ENCODE results near the gene PLA2G5. TPM values are rescaled to one million over a fixed set of nuclear protein-coding genes. Genes with fewer than 3 reads are reported as not detected.

The PLA2G5 gene
- total RNA-seq, 1 experiment from 2014 or later, result not detected

DNA sequence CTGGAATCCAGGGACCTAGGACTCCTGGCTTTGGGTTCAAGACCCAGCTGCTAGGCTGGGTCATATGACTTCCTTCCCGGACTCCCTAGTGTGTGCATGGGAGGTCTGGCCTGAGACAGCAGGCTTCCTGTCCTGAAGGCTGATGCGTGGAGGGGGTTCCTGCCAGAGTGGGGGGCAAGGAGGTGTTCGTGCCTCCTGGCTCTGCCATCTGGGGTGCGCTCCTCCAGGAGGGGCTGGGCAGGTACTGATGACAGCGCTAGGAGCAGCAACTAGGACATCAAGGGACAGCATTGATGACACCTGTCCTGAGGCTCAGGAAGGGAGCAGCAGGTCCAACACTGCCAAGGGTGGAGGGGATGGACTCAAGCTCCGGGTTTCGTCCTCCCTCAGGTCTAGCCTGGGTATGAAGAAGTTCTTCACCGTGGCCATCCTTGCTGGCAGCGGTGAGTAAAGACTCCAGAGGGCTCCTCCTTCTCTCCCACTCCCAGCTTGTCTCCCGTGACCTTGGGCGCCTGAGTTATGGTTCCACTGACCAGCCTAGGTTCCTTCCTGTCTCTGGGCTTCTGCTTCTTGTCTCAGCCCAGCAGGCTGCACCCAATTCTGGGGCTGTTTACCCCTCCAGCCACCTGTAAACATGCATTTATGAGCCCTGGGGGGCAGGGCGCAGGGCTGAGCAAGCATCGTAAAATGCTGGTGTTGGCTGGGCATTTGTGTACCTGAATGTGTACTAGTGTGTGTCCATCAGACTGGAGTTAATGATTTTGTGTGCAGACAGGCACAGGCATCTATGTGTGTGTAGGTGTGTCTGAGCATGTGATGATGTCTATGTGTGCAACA is 70.0 kb downstream of the PLA2G5 start:
- Histone ChIP-seq H3F3A (ENCODE audit: insufficient read depth, low read depth) (peaks cover 7% of the 10 kb centered on the region; the same call in 1 of the 2 replicates), H3K4me2 (peak overlapping the region; percentile 36), H3K4me1 (replicated peaks; ENCODE audit: insufficient read depth) (peaks cover 50% of the 10 kb centered on the region), H3K9me2 (ENCODE audit: insufficient read depth) (no peaks in the 10 kb centered on the region), H3K27me3 (ENCODE audit: insufficient read depth, low read depth) (no peaks in the 10 kb centered on the region), H2AFZ (no peak overlapping the region), H3K36me3 (ENCODE audit: low read depth) (no peaks in the 10 kb centered on the region), H3K79me2 (ENCODE audit: low read depth) (no peaks in the 10 kb centered on the region), H3K27ac (no peak overlapping the region), H4K20me1 (ENCODE audit: insufficient read depth) (no peaks in the 10 kb centered on the region), H3K4me3 (no peak overlapping the region), H3K9me3 (ENCODE audit: insufficient read depth, low read depth) (no peaks in the 10 kb centered on the region)
- ChIA-PET CTCF (no interaction called here), POLR2A (ENCODE audit: unreplicated experiment) (no interaction called here)
- DNase-seq, result no peak
- BruUV-seq (replicated peaks), result no TSS peak
- TF ChIP-seq EZH2 (IDR thresholded peaks at IDR 0.05; ENCODE audit: low read depth), result no peak
- TF ChIP-seq, protein P1, sequence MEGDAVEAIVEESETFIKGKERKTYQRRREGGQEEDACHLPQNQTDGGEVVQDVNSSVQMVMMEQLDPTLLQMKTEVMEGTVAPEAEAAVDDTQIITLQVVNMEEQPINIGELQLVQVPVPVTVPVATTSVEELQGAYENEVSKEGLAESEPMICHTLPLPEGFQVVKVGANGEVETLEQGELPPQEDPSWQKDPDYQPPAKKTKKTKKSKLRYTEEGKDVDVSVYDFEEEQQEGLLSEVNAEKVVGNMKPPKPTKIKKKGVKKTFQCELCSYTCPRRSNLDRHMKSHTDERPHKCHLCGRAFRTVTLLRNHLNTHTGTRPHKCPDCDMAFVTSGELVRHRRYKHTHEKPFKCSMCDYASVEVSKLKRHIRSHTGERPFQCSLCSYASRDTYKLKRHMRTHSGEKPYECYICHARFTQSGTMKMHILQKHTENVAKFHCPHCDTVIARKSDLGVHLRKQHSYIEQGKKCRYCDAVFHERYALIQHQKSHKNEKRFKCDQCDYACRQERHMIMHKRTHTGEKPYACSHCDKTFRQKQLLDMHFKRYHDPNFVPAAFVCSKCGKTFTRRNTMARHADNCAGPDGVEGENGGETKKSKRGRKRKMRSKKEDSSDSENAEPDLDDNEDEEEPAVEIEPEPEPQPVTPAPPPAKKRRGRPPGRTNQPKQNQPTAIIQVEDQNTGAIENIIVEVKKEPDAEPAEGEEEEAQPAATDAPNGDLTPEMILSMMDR (conservative IDR thresholded peaks at IDR 0.05), result no peak
- intact Hi-C loops (cut with micrococcal nuclease; ENCODE audit: unreplicated experiment), result loop anchor here (5.0 kb wide), 1 partner anchor 38 kb away; no protein-coding TSS in a partner anchor

DNA sequence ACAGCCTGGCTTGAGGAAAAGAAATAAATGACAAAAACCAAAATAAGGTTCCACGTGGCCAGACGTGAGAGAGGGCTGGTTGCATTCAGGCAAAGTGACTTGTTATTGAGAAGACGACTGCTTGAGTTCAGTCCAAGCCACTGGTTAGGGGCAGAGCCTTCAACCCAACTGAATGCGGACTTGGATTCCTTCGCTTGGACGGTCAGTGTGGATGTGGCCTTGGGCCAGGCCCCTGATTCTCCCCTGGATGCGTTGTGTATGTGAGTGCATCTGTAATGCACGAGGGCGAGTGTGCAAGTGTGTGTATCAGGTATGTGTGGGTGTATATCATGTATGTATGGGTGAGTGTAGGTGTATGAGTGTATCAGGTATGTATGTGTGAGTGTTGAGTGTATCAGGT is 71.0 kb downstream of the PLA2G5 start:
- peaks cover 45% of the 10 kb centered on the region for H3K4me1 ChIP-seq (replicated peaks; ENCODE audit: insufficient read depth)
- no peak overlapping the region for H3K27ac ChIP-seq
- no peaks in the 10 kb centered on the region for H3K27me3 ChIP-seq (ENCODE audit: insufficient read depth, low read depth)
- BruUV-seq (replicated peaks), result no TSS peak
- H4K20me1 ChIP-seq (ENCODE audit: insufficient read depth), result no peaks in the 10 kb centered on the region
- intact Hi-C loops (cut with micrococcal nuclease; ENCODE audit: unreplicated experiment), result no loop called here
- H3F3A ChIP-seq (ENCODE audit: insufficient read depth, low read depth), result peaks cover 7% of the 10 kb centered on the region; the same call in 1 of the 2 replicates
- H3K36me3 ChIP-seq (ENCODE audit: low read depth), result no peaks in the 10 kb centered on the region
- no peak for DNase-seq
- ChIA-PET CTCF (no interaction called here), POLR2A (ENCODE audit: unreplicated experiment) (no interaction called here)
- no peaks in the 10 kb centered on the region for H3K9me2 ChIP-seq (ENCODE audit: insufficient read depth)
- TF ChIP-seq, protein P1 (conservative IDR thresholded peaks at IDR 0.05), result no peak
- TF ChIP-seq EZH2 (IDR thresholded peaks at IDR 0.05; ENCODE audit: low read depth), result no peak
- H3K4me2 ChIP-seq, result no peak overlapping the region
- H3K9me3 ChIP-seq (ENCODE audit: insufficient read depth, low read depth), result no peaks in the 10 kb centered on the region
- no peak overlapping the region for H2AFZ ChIP-seq
- no peaks in the 10 kb centered on the region for H3K79me2 ChIP-seq (ENCODE audit: low read depth)
- no peak overlapping the region for H3K4me3 ChIP-seq

DNA sequence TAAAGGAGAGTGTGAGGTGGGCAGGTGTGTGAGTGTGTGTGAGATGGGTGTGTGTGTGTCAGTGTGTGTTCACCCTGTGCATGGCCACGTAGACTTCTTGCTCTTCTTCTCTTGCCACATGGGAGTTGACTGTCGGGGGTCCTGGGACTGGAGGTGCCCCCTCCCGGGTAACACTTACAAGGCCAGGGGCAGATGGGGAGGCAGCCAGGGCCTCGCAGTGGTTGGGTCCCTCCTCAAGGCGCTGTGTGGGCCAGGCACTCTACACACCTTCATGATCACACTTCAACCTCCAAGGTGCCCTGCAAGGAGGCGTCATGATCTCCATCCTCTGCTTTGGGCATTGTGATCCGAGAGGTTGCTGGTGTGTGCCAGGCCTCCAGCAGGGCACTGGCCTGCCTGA is 71.5 kb downstream of the PLA2G5 start:
- peaks cover 40% of the 10 kb centered on the region for H3K4me1 ChIP-seq (replicated peaks; ENCODE audit: insufficient read depth)
- peaks cover 7% of the 10 kb centered on the region; the same call in 1 of the 2 replicates for H3F3A ChIP-seq (ENCODE audit: insufficient read depth, low read depth)
- intact Hi-C loops (cut with micrococcal nuclease; ENCODE audit: unreplicated experiment), result no loop called here
- no TSS peak for BruUV-seq (replicated peaks)
- no peaks in the 10 kb centered on the region for H3K79me2 ChIP-seq (ENCODE audit: low read depth)
- no peak overlapping the region for H3K4me3 ChIP-seq
- H2AFZ ChIP-seq, result no peak overlapping the region
- no peaks in the 10 kb centered on the region for H3K9me3 ChIP-seq (ENCODE audit: insufficient read depth, low read depth)
- TF ChIP-seq, protein P1 (conservative IDR thresholded peaks at IDR 0.05), result no peak
- no peak for TF ChIP-seq EZH2 (IDR thresholded peaks at IDR 0.05; ENCODE audit: low read depth)
- no peaks in the 10 kb centered on the region for H3K27me3 ChIP-seq (ENCODE audit: insufficient read depth, low read depth)
- DNase-seq, result no peak
- H3K36me3 ChIP-seq (ENCODE audit: low read depth), result no peaks in the 10 kb centered on the region
- ChIA-PET CTCF (no interaction called here), POLR2A (ENCODE audit: unreplicated experiment) (no interaction called here)
- no peaks in the 10 kb centered on the region for H3K9me2 ChIP-seq (ENCODE audit: insufficient read depth)
- H3K4me2 ChIP-seq, result no peak overlapping the region
- H4K20me1 ChIP-seq (ENCODE audit: insufficient read depth), result no peaks in the 10 kb centered on the region
- no peak overlapping the region for H3K27ac ChIP-seq

Other genes with a start within 250 kb of the PLA2G5 start
- gene OTUD3, start 187.8 kb upstream of the PLA2G5 start, total RNA-seq (2021), result 8.5 and 9.7 TPM in 2 replicates
- not detected in 2 replicates for gene PLA2G2E, start 146.6 kb upstream of the PLA2G5 start, total RNA-seq (2021)
- not detected in 2 replicates for gene PLA2G2A, start 90.6 kb upstream of the PLA2G5 start, total RNA-seq (2021)
- gene PLA2G2D, start 49.3 kb downstream of the PLA2G5 start, total RNA-seq (2021), result not detected in 2 replicates
- 0.20 TPM in 1 of 2 replicates, not detected in the other for gene PLA2G2F, start 69.1 kb downstream of the PLA2G5 start, total RNA-seq (2021)
- 9.4 and 11.9 TPM in 2 replicates for gene UBXN10, start 115.9 kb downstream of the PLA2G5 start, total RNA-seq (2021)
- 0.48 and 0.55 TPM in 2 replicates for gene PLA2G2C, start 116.3 kb downstream of the PLA2G5 start, total RNA-seq (2021)
- not detected in 2 replicates for gene VWA5B1, start 220.7 kb downstream of the PLA2G5 start, total RNA-seq (2021)

Data from PC-9 (cell line).